GDM1 (cell line): ENCODE results near the gene EPGN.

Experiments used
- DNase-seq: peaks from one replicate; lab custom pipeline; 2025; lab: John Stamatoyannopoulos, UW

EPGN gene

GRCh38 chr4:74311696-74312313 lies 3.5 kb downstream of the EPGN start:
- peak; percentile 53 for DNase-seq

GRCh38 chr4:74314329-74314728 lies 6.1 kb downstream of the EPGN start:
- DNase-seq: no peak

GRCh38 chr4:74314944-74315343 lies 6.7 kb downstream of the EPGN start:
- DNase-seq: no peak

- no peak for DNase-seq
Observed at GRCh38 chr4:74315376-74315775, 7.1 kb downstream of the EPGN start.

- DNase-seq: no peak
Observed at GRCh38 chr4:74316397-74316796, 8.1 kb downstream of the EPGN start.

- no peak for DNase-seq
Observed at GRCh38 chr4:74317616-74318246, 9.5 kb downstream of the EPGN start.

- DNase-seq: no peak
Observed at GRCh38 chr4:74318276-74318675, 10.0 kb downstream of the EPGN start.

DNA sequence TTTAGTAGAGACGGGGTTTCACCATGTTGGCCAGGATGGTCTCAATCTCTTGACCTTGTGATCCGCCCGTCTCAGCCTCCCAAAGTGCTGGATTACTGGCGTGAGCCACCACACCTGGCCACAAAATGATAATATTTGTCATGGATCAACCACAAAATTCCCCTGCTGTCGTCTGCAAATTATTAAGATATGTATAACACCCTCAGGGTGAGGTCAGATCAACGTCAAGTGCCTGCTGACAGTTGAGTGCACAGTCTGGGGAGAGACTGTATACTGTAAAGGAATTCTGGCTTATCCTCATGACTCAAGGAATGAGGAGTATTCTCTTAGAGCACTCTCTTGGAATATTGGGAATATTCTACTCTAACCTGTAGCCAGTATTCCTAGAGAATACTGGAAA lies 11.2 kb downstream of the EPGN start:
- no peak for DNase-seq

DNA sequence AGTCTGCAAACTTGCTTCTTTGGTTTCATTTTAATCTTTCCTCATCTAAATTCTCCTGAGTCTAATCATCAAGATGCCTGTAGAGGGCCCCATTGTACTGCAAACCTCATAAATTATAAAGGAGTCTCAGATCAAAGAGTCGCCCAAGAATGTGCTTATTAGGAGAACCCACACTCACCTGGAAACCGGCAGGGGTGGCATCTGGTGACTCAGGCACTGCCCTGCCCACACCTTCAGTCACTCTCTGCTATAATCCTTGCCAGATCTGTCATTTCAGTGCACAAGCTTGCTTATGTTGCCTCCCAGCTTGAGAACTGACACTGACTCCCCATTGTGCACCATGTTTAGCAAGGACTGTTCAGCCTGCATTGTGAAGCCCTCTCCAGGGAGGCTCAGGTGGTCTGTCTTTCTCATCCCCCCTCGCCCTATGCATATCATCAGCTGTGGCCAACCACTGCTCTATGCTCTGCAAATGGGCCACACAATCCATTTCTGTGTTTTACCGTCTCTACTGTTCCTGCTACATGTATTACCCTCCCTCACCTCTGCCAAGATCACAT lies 12.4 kb downstream of the EPGN start:
- peak; percentile 50 for DNase-seq

- DNase-seq: no peak
Observed at GRCh38 chr4:74322301-74322700, 14.0 kb downstream of the EPGN start.

GRCh38 chr4:74323663-74324062 lies 15.4 kb downstream of the EPGN start:
- no peak for DNase-seq

DNA sequence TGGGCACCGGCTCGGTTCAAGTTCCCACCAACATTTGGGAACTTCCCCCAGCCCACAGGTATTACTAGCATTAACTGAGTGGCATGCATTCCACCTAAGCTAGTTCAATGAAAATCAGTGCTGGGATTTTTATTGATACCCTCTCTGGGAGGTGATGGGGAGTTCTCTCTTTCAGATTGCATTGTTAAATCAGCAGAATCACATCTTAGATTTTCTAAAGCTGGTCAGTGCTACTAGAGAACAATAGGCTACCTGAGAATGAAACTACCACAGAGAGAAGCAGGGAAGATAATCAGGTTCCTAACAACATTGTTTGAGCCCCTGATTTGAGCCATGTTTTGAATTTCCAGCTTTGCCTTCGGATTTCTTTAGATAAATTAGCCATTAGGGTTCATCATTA lies 16.0 kb downstream of the EPGN start:
- DNase-seq: no peak

- no peak for DNase-seq
Observed at GRCh38 chr4:74325886-74326285, 17.6 kb downstream of the EPGN start.

GRCh38 chr4:74327762-74328161 lies 19.5 kb downstream of the EPGN start:
- no peak for DNase-seq

GRCh38 chr4:74328501-74328900 lies 20.2 kb downstream of the EPGN start:
- no peak for DNase-seq

- no peak for DNase-seq
Observed at GRCh38 chr4:74329307-74329706, 21.0 kb downstream of the EPGN start.

DNA sequence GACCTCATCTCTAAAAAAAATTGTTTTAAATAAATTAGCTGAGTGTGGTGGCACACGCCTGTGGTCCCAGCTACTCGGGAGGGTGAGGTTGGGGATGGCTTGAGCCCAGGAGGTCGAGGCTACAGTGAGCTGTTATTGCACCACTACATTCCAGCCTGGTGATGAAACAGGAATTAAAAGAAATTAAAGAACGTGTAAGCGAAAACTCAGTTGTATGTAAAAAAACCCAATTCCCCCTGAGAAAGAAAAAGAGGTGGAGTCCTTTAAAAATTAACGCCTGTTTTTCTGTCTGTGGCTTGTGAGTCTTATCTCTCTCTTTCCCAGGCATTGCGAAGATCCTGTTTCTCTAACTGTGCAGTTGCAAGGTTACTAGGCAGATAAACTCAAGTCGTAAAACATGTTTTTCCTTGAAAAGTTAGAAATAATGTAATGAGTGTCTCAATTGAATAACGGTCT lies 22.1 kb downstream of the EPGN start:
- DNase-seq: peak; percentile 26

GRCh38 chr4:74331252-74331651 lies 23.0 kb downstream of the EPGN start:
- no peak for DNase-seq

GRCh38 chr4:74331944-74332343 lies 23.7 kb downstream of the EPGN start:
- no peak for DNase-seq

- DNase-seq: no peak
Observed at GRCh38 chr4:74334636-74335035, 26.4 kb downstream of the EPGN start.

- no peak for DNase-seq
Observed at GRCh38 chr4:74335341-74336021, 27.2 kb downstream of the EPGN start.

DNA sequence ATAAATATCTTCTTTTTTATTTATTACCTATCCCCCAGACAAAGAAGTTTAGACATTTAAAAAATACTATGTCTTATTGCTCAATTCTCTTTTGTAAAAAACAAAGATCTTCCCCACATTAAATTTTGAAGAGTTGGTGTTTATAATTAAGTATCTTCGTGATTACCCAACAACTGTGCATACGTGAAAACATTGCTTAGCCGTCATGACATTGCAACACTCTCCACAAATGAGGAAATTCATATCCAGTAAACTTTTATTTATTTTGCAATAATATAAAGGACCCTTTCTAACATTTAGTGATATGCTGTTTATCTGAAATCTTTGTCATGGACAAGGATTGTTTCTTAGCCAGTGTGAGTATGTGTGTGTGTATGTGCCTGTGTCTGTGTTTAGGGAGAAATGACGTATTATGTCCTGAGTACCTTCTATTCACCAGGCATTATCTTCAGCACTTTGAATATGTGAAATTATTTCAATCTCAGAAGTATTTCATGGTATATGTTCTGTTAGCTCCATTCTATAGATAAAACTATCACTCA lies 30.6 kb downstream of the EPGN start:
- DNase-seq: no peak

GRCh38 chr4:74339501-74339900 lies 31.2 kb downstream of the EPGN start:
- no peak for DNase-seq
